Neural cell (in vitro differentiated cells): ENCODE measurements around the gene GPR25. TPM values are rescaled to one million over a fixed set of nuclear protein-coding genes. Genes with fewer than 3 reads are reported as not detected.

Experiments used
- H2AFZ ChIP-seq: fragments of 200-600, 300-800 bp; sonication (generic), shearing (Covaris generic); 2 replicates; pipeline ENCODE4 v1.6.0; 2014; ENCODE audit warnings: low read depth, mild to moderate bottlenecking, antibody characterized with exemption, low read length, moderate library complexity
- H3F3A ChIP-seq: fragments of 200-600 bp; shearing (Covaris generic); 2 replicates; pipeline ENCODE4 v1.6.1; 2016; ENCODE audit warnings: mild to moderate bottlenecking, moderate library complexity, mixed read lengths, antibody characterized with exemption, low read length; ENCODE audit not compliant: insufficient read depth, poor library complexity, severe bottlenecking
- H3K27ac ChIP-seq: fragments of 200-600, 300-800 bp; sonication (generic), shearing (Covaris generic); 2 replicates; pipeline ENCODE4 v1.5.1; 2014; ENCODE audit warnings: mild to moderate bottlenecking, low read length, moderate library complexity
- H3K27me3 ChIP-seq: fragments of 300-800, 200-600 bp; sonication (generic), shearing (Covaris generic); 2 replicates; pipeline ENCODE4 v1.6.0; 2014; ENCODE audit warnings: mild to moderate bottlenecking, low read depth, low read length, moderate library complexity; ENCODE audit not compliant: insufficient read depth
- H3K36me3 ChIP-seq: fragments of 300-800, 200-600 bp; sonication (generic), shearing (Covaris generic); 2 replicates; pipeline ENCODE4 v1.5.1; 2014; ENCODE audit warnings: mild to moderate bottlenecking, antibody characterized with exemption, low read length, moderate library complexity; ENCODE audit not compliant: insufficient read depth
- H3K4me2 ChIP-seq: fragments of 300-800, 200-600 bp; sonication (generic), shearing (Covaris generic); 2 replicates; pipeline ENCODE4 v1.6.0; 2014; ENCODE audit warnings: mild to moderate bottlenecking, low read length
- H3K4me3 ChIP-seq: fragments of 300-800, 200-600 bp; sonication (generic), shearing (Covaris generic); 2 replicates; pipeline ENCODE4 v1.5.1; 2014; ENCODE audit warnings: mild to moderate bottlenecking, low read length, moderate library complexity
- H3K79me2 ChIP-seq: fragments of 200-600 bp; shearing (Covaris generic); replicated peaks from 2 replicates; pipeline ENCODE4 v1.6.0; 2014; ENCODE audit warnings: mild to moderate bottlenecking, low read length, moderate library complexity; ENCODE audit not compliant: insufficient read depth
- H3K9ac ChIP-seq: fragments of 300-800, 200-600 bp; sonication (generic), shearing (Covaris generic); 2 replicates; pipeline ENCODE4 v1.6.1; 2016; ENCODE audit warnings: mild to moderate bottlenecking, low read length, mixed read lengths
- H3K9me2 ChIP-seq: fragments of 200-600 bp; shearing (Covaris generic); 2 replicates; pipeline ENCODE4 v1.6.1; 2016; ENCODE audit warnings: mild to moderate bottlenecking, low read length, mixed read lengths; ENCODE audit not compliant: insufficient read depth
- H3K9me3 ChIP-seq: fragments of 200-600, 300-800 bp; sonication (generic), shearing (Covaris generic); 2 replicates; pipeline ENCODE4 v1.6.1; 2016; ENCODE audit warnings: mild to moderate bottlenecking, mixed run types, low read length, moderate library complexity, mixed read lengths
- H4K20me1 ChIP-seq: fragments of 200-600 bp; shearing (Covaris generic); 2 replicates; pipeline ENCODE4 v1.6.1; 2016; ENCODE audit warnings: mild to moderate bottlenecking, mixed run types; ENCODE audit not compliant: insufficient read depth
- EP300 ChIP-seq: fragments of 450-650 bp; conservative IDR thresholded peaks from 2 replicates; pipeline ENCODE4 v1.6.1; 2014; ENCODE audit warnings: antibody characterized with exemption, mild to moderate bottlenecking, moderate library complexity; ENCODE audit not compliant: poor library complexity, severe bottlenecking
- EZH2 ChIP-seq: fragments of 200-600, 300-800 bp; shearing (Covaris generic), sonication (generic); IDR thresholded peaks from 2 replicates; pipeline ENCODE4 v1.6.1; 2014; ENCODE audit warnings: antibody characterized with exemption, low read length, borderline replicate concordance, mild to moderate bottlenecking; ENCODE audit not compliant: insufficient read depth, poor library complexity, severe bottlenecking
- MXI1 ChIP-seq: fragments of 450-650 bp; conservative IDR thresholded peaks from 2 replicates; pipeline ENCODE4 v1.6.1; 2014; ENCODE audit warnings: antibody characterized with exemption, mild to moderate bottlenecking; ENCODE audit not compliant: poor library complexity, severe bottlenecking
- POLR2AphosphoS5 ChIP-seq: IDR thresholded peaks from 2 replicates; pipeline ENCODE4 v1.6.1; 2012
- RAD21 ChIP-seq: fragments of 450-650 bp; conservative IDR thresholded peaks from 2 replicates; pipeline ENCODE4 v1.6.1; 2014; ENCODE audit warnings: antibody characterized with exemption, mild to moderate bottlenecking, moderate library complexity
- SMC3 ChIP-seq: fragments of 450-650 bp; conservative IDR thresholded peaks from 2 replicates; pipeline ENCODE4 v1.6.1; 2014; ENCODE audit warnings: antibody characterized with exemption, mild to moderate bottlenecking, moderate library complexity; ENCODE audit not compliant: poor library complexity
- TAF1 ChIP-seq: IDR thresholded peaks from 2 replicates; pipeline ENCODE4 v1.6.1; 2012; ENCODE audit warnings: low read depth
- polyA plus RNA-seq: library from polyadenylated mRNA; depleted of rRNA; stranded (reverse); fragments of >200 nt; gene quantifications from 2 replicates; pipeline ENCODE4 v1.2.3, GENCODE V29; 2014
- TF ChIP-seq, protein P1 (sequence below): fragments of 450-650 bp; IDR thresholded peaks from 2 replicates; pipeline ENCODE4 v1.5.1; 2014; ENCODE audit warnings: antibody characterized with exemption, mild to moderate bottlenecking, moderate library complexity; ENCODE audit not compliant: poor library complexity, severe bottlenecking
- TF ChIP-seq, protein P2 (sequence below): IDR thresholded peaks from 2 replicates; pipeline ENCODE4 v1.6.1; 2012; ENCODE audit warnings: borderline replicate concordance

Gene GPR25
- polyA plus RNA-seq, 1 donor from 2014 or later: not detected

DNA sequence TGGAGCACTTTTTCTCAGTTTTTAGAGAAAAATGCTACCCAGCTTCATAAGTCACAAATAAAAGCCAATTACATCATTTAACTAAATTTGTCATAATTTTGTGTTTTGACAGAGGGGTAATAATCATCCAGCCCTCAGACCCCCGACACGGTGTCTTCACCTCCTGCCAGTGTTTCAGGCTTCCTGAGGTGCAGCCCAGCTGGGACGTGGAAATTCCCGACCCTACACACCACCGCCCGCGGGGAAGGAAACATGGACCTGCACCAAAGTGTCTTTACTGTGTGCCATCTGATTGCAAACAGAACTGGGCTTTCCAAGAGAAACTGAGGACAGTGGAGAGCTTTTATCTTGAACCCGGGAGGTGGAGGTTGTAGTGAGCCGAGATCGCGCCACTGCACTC, 14.3 kb downstream of the GPR25 start:
- Histone ChIP-seq H3K4me2 (no peak overlapping the region), H3K9ac (no peak overlapping the region), H3K4me3 (no peak overlapping the region), H3K9me2 (no peaks in the 10 kb centered on the region), H3F3A (no peaks in the 10 kb centered on the region), H3K79me2 (peaks cover 18% of the 10 kb centered on the region), H4K20me1 (no peaks in the 10 kb centered on the region), H3K9me3 (no peaks in the 10 kb centered on the region), H3K27me3 (no peaks in the 10 kb centered on the region), H2AFZ (no peak overlapping the region), H3K27ac (no peak overlapping the region), H3K36me3 (no peaks in the 10 kb centered on the region)
- TF ChIP-seq TAF1: no peak
- no peak for TF ChIP-seq SMC3
- no peak for TF ChIP-seq EZH2
- TF ChIP-seq MXI1: no peak
- no peak for TF ChIP-seq EP300
- TF ChIP-seq, protein P1, sequence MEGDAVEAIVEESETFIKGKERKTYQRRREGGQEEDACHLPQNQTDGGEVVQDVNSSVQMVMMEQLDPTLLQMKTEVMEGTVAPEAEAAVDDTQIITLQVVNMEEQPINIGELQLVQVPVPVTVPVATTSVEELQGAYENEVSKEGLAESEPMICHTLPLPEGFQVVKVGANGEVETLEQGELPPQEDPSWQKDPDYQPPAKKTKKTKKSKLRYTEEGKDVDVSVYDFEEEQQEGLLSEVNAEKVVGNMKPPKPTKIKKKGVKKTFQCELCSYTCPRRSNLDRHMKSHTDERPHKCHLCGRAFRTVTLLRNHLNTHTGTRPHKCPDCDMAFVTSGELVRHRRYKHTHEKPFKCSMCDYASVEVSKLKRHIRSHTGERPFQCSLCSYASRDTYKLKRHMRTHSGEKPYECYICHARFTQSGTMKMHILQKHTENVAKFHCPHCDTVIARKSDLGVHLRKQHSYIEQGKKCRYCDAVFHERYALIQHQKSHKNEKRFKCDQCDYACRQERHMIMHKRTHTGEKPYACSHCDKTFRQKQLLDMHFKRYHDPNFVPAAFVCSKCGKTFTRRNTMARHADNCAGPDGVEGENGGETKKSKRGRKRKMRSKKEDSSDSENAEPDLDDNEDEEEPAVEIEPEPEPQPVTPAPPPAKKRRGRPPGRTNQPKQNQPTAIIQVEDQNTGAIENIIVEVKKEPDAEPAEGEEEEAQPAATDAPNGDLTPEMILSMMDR: no peak
- TF ChIP-seq, protein P2, sequence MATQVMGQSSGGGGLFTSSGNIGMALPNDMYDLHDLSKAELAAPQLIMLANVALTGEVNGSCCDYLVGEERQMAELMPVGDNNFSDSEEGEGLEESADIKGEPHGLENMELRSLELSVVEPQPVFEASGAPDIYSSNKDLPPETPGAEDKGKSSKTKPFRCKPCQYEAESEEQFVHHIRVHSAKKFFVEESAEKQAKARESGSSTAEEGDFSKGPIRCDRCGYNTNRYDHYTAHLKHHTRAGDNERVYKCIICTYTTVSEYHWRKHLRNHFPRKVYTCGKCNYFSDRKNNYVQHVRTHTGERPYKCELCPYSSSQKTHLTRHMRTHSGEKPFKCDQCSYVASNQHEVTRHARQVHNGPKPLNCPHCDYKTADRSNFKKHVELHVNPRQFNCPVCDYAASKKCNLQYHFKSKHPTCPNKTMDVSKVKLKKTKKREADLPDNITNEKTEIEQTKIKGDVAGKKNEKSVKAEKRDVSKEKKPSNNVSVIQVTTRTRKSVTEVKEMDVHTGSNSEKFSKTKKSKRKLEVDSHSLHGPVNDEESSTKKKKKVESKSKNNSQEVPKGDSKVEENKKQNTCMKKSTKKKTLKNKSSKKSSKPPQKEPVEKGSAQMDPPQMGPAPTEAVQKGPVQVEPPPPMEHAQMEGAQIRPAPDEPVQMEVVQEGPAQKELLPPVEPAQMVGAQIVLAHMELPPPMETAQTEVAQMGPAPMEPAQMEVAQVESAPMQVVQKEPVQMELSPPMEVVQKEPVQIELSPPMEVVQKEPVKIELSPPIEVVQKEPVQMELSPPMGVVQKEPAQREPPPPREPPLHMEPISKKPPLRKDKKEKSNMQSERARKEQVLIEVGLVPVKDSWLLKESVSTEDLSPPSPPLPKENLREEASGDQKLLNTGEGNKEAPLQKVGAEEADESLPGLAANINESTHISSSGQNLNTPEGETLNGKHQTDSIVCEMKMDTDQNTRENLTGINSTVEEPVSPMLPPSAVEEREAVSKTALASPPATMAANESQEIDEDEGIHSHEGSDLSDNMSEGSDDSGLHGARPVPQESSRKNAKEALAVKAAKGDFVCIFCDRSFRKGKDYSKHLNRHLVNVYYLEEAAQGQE: no peak
- TF ChIP-seq POLR2AphosphoS5: no peak
- no peak for TF ChIP-seq RAD21

DNA sequence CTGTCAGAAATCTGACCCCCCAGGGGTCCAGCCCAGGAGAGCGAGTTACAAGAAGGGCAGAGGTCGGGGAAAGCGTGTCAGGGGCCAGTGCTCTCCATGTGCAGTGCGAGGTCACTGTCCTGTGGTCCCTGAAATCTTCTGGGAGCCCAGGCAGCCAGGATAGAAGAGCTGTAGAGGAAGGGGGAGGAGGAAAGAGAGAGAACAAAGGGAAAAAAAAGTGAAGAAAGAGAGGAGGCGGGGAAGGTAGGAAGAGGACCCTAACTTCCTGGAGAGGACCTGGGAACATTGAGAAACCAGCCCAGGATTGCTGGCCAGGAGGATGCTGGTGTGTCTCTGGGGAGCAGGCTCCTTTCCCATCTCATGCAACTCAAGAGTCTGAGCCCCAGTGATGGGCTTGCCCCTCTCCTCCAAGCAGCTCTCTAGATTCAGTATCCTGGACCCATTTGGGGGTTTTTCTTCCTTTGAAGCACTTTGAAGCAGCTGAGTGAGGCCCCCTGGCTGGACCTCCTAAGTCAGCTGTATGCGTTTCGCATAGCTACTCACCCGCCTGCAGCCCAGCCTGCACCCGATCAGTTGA, 15.1 kb downstream of the GPR25 start:
- Histone ChIP-seq H3K9ac (no peak overlapping the region), H3K9me3 (no peaks in the 10 kb centered on the region), H3K27ac (no peak overlapping the region), H4K20me1 (no peaks in the 10 kb centered on the region), H3K9me2 (no peaks in the 10 kb centered on the region), H3K79me2 (peaks cover 26% of the 10 kb centered on the region), H2AFZ (no peak overlapping the region), H3K4me2 (no peak overlapping the region), H3K36me3 (no peaks in the 10 kb centered on the region), H3F3A (no peaks in the 10 kb centered on the region), H3K4me3 (no peak overlapping the region), H3K27me3 (no peaks in the 10 kb centered on the region)
- TF ChIP-seq EP300 (no peak), EZH2 (no peak), SMC3 (no peak), POLR2AphosphoS5 (no peak), RAD21 (no peak), MXI1 (no peak), TAF1 (no peak)
- TF ChIP-seq, protein P2: no peak
- TF ChIP-seq, protein P1: no peak
